NCI-H748 (cell line): Measurements from ENCODE around the gene RAB42.
"Not testable (repeated sequence)": the region's sequence is repeated elsewhere in the genome, so short reads cannot be mapped to it uniquely, and the experiment has no call there.

Experiments
- DNase-seq: peaks from one replicate; lab custom pipeline; 2025; ENCODE audit not compliant: unreplicated experiment; lab: John Stamatoyannopoulos, UW

Gene RAB42, protein sequence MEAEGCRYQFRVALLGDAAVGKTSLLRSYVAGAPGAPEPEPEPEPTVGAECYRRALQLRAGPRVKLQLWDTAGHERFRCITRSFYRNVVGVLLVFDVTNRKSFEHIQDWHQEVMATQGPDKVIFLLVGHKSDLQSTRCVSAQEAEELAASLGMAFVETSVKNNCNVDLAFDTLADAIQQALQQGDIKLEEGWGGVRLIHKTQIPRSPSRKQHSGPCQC

DNA sequence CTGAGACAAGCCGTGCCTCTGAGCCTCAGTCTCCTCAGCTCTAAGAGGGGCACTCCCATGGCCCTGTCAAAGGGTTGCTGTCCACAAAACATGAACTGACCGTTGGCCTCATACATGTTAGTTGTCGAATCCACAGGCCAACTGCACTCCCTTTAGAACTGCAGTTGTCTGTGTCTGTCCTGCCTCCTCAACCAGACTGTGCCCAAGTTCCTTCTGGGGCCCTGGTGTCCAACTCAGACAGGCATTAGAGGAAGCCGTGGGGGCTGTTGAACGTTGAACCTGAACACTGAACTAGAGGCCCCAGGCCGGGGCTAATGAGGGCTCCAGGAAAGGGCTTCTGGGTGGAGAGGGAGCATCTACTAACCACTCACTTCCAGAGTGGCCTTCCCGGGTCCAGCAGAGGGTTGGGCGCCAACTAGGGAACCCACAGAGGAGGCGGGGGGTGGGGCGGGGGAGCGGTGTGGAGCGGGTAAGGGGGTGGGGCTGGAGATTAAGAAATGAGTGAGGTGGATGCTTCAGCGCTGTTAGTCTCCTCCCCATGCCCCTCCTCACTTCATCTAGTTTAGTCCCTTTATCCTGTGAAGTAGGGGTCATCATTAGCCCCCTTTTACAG, at the start of gene RAB42:
Gene RAB42, plus strand, starts transcription at position 558 of the 613 bp plus-strand sequence. CDS start 247 bp downstream, outside the sequence.
- peak; percentile 25 for DNase-seq

DNA sequence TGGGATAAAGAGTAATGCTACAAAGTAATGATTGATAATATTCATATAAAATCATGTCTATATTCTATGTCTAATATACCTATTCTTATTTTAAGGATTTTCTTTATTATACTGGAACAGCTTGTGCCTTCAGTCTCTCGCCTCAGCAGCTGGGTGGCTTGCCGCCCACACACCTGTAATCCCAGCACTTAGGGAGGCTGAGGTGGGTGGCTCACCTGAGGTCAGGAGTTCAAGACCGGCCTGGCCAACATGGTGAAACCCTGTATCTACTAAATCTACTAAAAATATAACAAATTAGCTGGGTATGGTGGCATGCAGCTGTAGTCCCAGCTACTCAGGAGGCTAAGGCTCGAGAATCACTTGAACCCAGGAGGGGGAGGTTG, 46.8 kb upstream of the RAB42 start:
- DNase-seq: no peak

DNA sequence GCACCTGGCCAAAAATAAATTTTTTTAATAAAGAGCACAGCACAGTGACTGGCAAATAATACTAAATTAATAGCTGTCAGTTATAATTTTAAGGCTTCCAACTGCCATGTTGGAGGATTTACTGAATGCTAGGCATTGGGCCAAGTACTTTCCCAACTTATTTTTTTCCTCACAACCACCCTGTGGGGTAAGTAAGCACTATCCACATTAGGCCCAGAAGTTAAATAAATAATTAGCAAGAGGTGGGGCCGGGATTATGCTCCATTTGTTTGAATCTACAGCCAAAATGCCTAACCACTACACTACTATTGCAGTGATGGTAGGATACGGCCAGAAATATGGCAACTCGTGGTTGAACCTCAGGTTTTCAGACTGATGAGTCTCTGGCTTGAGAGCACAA, 43.7 kb upstream of the RAB42 start:
- no peak for DNase-seq

DNA sequence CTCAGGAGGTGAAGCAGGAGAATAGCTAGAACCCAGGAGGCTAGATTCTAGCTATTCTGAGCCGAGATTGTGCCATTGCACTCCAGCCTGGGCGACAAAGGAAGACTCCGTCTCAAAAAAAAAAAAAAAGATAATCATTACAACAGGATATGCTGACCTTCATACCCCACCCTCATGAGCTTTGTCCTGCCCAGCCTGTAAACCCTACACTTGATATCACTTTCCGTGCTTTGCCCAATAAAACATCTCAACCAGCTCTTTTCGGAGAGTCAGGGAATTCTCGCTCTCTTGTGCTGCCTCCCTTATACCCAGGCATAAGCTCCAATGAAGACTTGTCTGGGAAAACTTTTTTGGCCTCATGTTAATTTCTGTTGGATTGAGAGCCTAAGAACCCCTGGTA, 40.7 kb upstream of the RAB42 start:
- no peak for DNase-seq

DNA sequence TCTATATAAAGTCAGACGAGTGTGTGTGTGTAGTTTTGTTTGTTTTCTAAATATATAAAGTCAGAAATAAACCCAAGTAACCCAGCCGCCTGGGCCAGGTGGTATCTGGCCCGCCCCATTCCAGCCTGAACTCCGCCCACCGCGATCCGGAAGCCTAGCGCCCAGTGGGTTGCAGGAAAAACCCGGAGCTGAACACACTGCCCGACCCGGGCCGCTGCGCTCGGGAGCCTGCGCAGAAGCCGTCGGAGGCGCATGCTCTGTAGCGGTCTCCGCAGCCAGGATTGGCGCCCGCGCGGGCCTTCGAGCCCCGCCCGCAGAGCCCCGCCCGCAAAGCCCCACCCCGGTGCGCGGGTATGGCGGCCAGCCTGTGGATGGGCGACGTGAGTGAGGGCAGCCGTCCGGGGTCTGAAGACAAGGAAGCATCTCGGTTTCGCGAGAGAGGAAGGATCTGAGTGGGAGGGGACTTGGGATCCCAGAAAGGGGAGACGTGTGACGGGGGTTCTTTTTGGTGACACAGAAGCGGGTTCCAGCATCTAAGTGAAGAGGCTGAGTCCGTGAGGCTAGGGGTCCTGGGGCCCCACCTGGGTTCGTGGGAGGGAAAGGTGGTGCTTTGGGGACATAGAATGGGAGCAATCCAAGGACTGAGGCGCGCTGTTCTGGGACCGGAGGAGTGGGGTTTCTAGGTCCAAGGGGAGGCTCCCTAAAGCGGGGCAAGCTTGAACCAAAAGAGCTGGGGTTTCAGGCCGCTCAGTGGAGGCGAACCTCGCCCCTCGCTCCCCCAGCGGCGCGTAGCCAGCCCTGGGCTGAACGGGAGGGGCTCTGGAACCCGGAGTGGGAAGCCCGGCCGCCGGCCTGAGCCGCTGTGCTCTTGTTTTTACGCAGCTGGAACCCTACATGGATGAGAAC, 39.1 kb upstream of the RAB42 start, which contains the start of gene TRNAU1AP:
Gene TRNAU1AP, plus strand, starts transcription at position 328 of the 906 bp plus-strand sequence. Its CDS starts 26 bp downstream, at position 354.
- peak; percentile 95 for DNase-seq

DNA sequence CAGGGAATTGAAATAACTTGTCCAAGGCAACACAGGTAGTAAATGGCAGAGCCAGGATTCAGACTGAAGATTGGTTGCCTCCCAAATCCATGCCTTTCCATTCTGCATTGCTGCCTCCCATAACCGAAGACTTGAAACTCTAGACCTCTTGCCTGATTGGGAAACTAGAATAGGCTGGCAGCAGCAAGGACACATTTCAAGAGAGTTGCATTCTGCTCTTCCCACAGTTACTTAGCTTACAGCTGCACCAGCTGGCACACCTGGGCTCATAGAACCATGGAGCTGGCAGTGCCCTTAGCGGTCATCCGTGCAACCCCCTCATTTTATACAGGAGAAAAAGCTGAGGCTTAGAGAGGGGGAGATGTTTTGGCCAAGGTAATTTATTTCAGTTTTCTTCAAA, 31.2 kb upstream of the RAB42 start:
- no peak for DNase-seq

DNA sequence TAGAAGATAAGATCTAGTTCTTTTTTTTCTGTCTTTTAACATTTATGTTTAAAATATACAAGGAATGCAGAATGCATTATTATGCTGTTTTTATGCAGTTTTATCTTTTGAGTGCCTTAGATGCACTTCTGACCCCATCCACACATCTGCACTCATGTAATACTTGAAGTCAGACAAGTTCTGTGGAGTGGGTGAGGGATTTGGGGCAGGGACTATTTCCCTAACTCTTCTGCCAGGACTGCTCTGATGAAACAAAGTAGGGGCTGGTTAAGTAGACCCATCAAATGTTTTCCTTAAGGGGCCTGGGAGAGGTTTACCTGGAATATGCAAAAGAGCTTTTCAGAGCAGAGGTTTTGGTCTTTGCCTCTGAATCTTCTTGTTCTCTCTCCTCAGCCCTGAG, 27.8 kb upstream of the RAB42 start:
- DNase-seq: no peak

DNA sequence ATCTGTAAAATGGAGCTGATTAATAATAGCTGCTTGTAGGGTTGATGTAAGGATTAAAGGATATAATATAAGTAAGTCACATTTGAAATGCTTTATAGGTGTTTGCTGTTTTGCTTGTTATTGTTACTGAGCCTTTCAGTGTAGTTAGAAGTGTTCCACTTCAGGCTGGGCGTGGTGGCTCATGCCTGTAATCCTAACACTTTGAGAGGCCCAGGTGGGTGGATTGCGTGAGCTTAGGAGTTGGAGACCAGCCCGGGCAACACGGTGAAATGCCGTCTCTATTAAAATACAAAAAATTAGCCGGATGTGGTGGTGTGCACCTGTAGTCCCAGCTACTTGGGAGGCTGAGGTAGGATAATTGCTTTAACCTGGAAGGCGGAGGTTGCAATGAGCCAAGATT, 27.0 kb upstream of the RAB42 start:
- no peak for DNase-seq

DNA sequence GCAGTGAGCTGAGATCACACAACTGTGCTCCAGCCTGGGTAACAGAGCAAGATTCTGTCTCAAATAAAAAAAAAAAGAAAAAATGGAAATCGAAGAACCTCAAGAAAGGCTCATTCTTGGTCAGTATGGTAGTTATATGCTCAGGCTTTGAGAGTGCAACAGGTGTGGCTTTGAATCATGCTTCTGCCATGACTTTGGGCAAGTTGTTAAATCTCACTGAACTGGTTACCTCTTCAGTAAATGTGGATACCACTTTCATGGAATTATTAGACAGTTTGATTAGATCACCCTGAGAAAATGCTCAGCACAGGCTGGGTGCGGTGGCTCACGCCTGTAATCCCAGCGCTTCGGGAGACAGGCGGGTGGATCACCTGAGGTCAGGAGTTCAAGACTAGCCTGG, 26.3 kb upstream of the RAB42 start:
- DNase-seq: no peak

DNA sequence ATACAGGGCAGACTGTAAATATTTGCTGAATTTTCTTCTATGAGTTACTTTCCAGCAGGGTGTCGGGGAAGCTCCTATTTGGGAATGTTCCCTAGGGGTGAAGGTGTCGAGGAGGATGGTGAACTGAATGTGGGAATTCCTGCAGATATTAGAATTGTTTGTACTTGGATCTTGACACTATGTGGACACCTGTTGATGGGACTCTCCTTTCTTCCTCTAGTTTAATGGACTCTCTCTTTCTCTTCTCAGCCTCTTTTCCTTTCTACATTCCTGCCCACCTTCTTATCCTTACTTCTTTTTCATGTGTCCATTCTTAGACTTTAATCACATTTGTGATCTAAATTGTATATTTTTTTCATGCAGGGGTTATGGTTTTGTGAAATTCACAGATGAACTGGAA, 25.1 kb upstream of the RAB42 start:
- DNase-seq: no peak

DNA sequence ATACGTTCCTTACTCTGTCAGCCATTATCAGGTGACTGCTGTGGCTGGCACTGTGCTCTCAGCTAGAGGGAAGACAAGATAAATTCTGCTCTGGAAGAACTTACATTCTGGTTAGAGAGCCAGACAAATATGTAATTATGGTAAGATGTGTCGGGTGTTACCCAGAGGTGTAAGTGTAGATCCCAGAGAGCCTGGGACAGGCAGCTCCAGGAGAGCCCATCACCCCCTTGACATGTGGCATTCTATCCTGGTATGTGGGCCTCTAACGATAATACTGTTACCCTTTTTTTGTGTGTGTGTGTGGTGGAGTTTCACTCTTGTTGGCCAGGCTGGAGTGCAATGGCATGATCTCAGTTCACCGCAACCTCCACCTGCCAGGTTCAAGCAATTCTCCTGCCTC, 20.2 kb upstream of the RAB42 start:
- DNase-seq: no peak

DNA sequence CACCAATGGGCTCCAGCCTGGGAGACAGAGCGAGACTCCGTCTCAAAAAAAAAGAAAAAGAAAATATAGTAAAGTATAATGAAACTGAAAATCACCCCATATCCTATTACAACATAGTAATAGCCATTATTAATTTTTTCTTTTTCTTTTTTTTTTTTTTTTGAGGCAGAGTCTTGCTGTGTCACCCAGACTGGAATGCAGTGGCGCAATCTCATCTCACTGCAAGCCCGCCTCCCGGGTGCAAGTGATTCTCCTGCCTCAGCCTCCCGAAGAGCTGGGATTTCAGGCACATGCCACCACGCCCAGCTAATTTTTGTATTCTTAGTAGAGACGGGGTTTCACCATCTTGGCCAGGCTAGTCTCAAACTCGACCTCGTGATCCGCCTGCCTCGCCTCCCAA, 19.2 kb upstream of the RAB42 start:
- DNase-seq: not testable (repeated sequence)

DNA sequence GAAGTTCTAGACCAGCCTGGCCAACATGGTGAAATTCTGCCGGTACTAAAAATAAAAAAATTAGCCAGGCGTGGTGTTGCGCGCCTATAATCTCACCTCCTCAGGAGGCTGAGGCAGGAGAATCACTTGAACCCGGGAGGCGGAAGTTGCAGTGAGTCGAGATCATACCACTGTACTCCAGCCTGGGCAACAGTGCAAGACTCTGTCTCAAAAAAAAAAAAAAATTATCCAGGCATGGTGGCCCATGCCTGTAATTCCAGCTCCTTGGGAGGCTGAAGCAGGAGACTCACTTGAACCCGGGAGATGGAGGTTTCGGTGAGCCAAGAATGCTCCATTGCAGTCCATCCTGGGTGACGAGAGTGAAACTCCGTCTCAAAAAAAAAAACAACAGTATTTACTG, 18.5 kb upstream of the RAB42 start:
- DNase-seq: no peak

DNA sequence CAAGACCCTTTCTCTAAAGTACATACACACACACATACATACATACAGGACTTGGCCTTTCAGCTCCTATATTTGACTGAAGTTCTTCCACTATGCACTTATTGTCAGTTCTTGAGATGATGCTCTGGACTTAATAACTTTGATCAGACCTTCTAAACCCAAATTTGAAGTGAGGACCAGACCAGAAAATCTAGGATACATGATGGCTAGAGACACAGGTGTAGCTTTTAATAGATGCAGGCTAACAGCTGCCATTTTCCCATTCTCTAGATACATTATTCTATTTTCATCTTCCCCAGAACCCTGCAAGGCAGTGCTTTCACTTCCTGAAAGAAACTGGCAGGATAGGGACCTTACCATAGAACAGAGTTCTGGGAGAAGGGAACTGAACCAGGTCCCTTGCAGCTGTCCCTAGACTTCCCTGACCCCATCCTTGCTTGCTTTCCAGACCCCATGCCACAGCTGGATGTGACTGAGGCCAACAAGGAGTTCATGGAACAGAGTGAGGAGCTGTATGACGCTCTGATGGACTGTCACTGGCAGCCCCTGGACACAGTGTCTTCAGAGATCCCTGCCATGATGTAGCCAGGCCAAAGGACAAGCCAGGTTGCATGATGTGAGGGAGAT, 14.9 kb upstream of the RAB42 start:
- no peak for DNase-seq

DNA sequence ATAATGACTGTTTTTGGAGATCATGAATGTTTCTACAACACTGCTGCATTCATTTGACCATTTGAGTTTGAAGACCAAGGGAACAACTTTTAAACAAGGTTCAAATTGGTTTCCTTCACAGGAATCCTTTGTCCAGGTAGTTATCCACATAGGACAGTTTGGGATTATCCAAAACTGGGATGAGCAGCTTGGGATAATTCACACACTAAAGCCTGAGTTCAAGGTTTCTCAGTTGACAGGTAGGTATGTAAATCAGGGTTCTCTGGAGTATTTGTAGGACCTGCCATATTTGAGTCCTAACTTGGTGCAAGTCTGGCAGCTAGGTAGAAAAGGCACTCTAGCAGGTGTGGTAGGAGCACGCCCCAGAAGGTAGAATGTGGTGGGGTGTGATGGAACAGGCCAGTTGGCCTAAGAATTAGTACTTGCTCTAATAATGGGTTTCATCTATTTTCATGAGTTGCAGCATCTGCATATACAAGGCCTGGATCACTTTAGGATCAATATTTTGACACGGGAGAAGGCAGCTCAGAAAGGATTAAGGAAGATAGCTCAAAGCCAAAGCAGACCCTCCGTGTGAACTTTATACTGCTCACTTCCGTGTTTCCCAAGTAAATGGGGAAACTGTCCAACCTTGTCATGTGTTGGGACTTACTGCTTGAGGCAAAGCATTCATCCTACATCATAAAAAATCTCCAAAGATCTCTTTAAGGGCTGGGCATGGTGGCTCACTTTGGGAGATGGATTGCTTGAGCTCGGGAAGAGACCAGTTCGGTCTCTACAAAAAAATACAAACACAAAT, 14.1 kb upstream of the RAB42 start:
- no peak for DNase-seq

DNA sequence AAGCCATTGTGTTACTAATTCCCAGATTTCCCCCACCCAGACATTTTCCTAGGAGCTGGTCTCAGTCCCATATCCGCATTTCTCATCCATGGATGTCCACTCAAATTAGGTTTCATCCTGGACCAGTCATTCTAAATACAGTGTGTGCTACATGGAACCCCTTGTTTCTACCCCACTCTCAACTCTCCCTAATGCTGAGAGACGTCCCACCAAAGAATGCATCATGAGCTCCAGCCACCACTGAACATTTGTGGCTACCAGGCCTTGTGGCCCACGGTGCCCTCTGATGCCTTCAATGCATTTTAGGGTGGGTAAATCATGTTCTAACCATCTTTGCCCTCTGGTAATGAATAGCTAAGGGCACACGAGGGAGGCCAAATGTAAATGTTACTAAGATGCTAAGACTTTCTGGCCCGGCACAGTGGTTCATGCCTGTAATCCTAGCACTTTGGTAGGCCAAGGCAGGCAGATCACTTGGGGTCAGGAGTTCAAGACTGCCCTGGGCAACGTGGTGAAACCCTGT, 13.3 kb upstream of the RAB42 start:
- DNase-seq: no peak

DNA sequence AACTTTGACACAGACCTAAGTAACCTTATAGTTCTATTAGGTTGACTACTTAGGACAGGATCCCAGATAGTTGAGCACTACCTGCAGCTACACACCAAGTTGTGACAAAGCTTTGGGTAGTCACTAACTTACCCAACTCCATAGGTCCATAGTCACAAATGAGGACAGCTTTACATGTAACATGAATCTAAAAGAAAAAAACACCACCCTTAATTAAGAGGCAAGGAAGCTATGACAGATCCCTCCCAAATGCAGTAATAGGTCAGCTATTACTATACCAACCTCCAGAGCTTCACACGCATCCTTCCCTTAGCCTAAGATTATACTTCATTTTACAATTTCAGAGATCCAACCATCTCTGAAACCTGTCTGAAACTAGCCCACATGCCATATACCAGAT, 12.7 kb upstream of the RAB42 start:
- DNase-seq: no peak

DNA sequence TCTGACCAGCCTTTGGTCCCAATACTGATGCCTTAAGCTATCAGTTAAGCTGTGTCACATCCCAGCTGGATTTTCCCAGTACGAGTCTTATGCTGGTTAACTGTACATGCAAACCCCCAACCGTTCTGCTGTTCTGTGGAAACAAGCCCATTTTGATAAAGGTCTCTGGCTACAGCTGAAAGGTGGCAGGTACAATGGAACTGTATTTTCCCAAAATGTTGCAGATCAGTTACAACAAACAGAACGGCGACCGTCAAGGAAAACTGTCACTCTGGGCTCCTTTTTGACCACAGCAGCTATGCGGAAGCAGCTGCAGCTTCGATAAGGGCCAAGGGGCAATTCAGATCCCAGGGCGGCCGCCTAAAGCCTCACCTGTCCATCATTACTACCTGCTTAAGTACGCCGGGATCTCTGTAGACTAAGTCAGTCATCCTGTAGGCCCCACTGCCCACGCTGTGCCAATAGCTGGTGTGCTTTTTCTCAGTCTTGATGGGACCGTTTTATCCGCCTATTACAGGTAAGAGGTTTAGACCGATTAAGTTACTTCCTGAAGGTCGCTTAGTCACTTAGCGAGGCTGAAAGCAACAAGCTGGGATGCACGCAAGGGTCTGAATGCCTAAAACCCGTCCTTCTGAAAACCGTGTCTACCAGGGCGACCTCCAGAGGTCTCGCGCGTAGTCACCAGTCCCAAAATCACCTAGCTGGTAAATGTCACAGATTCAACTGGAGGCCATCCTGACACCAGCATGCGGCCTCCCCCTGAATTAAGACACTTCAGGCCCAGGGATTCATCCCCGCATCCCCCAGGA, 11.1 kb upstream of the RAB42 start:
- peak; percentile 65 for DNase-seq

DNA sequence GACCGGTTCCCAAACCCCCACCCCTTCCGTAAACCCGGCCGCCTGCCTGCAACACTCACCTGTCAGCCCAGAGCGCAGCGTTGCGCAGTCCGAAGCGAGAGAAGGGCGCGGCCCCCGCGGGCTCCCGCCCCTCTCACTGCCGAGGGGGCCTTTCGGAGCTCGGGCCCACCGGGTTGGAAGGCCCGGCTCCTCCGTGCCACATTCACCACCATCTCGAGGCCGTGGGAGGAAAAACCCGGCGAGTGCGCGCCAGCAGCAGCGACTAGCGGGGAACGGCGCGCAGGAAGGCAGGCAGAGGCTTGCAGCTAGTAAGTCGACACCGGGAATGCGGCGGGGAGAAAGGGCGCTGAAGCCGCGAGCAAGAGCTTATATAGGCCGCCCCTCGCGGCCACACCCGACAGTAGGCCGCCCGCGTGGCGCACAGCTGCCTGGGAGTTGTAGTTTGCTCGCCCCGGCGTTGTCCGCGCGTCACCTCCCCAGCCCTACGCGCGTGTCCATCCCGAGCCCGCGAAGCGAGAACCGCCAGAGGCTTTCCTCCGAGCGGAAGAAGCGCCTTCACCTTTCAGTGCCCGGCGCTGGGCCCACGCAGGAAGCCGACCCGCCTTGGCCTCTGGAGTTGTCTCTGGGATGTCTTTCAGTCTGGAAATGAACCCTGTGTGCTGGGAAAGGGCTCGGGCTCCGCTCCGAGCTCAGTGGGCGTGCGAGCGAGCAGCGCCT, 10.4 kb upstream of the RAB42 start:
- peak; percentile 94 for DNase-seq
